HG02943 (cell line): Measurements from ENCODE around the gene CCL18.
"Not testable (repeated sequence)": the region's sequence is repeated elsewhere in the genome, so short reads cannot be mapped to it uniquely, and the experiment has no call there.

Experiments used
- ATAC-seq: cut with Tn5 transposase; IDR thresholded peaks from one replicate; pipeline ENCODE4 v1.9.1; 2021; ENCODE audit warnings: mild to moderate bottlenecking, low read depth, moderate library complexity; ENCODE audit not compliant: unreplicated experiment

CCL18 gene

DNA sequence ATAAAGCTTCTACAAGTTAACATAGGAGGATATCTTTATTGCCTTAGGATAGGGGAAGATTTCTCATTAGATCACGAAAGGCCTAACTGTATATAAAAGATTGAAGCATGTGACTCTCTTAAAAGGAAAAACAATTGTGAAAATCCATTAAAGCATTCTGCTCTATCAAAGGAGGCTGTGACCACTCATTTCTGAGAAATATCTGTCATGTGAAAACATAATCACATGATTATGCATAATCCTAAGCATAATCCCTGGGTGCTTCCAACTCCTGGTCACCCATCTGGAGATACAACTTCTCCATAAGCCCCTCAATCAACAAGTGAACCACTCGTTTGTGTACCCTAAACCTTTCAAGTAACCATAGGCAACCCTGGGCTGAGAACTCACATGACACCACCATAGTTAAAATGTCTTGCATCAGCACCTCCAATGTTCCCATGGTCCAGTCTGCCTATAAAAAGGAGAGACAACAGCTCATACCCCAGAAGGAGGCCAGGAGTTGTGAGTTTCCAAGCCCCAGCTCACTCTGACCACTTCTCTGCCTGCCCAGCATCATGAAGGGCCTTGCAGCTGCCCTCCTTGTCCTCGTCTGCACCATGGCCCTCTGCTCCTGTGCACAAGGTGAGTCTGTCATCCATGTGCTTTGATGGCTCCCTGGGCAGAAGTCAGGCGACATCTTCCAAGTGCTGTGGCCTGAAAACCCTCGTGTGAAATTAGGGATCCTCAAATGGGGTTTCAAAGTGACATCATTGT, at the start of gene CCL18:
CCL18 (plus strand) TSS at position 487 of the 756 bp plus-strand sequence; CDS start at position 558, 71 bp downstream.
- ATAC-seq: no peak

DNA sequence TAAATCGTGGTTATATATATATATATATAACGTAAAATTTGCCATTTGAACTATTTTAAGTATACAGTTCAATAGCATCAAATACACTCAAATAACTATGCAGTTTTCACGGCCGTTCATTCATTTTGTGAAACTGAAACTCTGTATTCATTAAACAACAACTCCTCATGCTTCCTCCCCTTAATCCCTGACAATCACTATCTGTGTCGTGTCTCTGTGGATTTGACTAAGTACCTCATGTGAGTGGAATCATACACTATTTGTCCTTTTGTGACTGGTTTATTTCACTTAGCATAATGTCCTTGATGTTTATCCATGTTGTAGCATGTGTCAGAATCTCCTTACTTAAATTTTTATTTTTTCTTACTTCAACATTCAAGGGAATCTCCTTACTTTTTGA, 49.1 kb upstream of the CCL18 start:
- no peak for ATAC-seq

- not testable (repeated sequence) for ATAC-seq
These were observed 48.2 kb upstream of the CCL18 start for GRCh38 chr17:36015895-36016294.

DNA sequence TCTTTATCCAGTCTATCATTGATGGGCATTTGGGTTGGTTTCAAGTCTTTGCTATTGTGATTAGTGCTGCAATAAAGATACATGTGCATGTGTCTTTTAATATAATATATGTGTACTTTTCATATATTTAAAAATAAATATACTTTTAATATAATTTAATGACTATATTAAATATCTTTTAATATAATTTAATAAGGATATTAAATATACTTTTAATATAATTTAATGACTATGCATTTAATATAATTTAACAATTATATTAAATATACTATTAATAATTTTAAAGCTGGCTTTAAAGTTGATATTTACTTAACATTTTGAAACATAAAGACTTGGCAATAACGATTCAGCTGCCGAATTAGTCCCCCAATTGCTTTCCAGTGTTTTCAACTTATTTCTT, 47.5 kb upstream of the CCL18 start:
- ATAC-seq: no peak

GRCh38 chr17:36017799-36018198, 46.3 kb upstream of the CCL18 start, which contains the start of gene CCL23:
CCL23 (minus strand) TSS chr17:36017972; CDS start chr17:36017897, 75 bp downstream.
- no peak for ATAC-seq

DNA sequence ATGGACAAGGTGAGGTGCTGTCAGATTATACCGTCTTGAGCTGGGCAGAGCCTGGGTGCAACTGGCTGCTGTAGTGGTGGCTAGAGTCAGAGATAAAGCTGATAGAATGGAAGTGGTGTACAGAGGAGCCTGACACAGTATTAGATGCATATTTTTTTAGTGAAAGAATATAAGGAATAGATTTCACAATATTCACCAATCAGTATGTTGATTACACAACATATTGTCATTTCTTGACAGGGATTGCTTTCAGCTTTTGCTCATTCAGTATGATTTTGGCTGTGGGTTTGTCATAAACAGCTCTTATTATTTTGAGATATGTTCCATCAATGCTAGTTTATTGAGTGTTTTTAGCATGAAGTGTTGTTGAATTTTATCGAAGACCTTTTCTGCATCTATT, 44.6 kb upstream of the CCL18 start:
- no peak for ATAC-seq

DNA sequence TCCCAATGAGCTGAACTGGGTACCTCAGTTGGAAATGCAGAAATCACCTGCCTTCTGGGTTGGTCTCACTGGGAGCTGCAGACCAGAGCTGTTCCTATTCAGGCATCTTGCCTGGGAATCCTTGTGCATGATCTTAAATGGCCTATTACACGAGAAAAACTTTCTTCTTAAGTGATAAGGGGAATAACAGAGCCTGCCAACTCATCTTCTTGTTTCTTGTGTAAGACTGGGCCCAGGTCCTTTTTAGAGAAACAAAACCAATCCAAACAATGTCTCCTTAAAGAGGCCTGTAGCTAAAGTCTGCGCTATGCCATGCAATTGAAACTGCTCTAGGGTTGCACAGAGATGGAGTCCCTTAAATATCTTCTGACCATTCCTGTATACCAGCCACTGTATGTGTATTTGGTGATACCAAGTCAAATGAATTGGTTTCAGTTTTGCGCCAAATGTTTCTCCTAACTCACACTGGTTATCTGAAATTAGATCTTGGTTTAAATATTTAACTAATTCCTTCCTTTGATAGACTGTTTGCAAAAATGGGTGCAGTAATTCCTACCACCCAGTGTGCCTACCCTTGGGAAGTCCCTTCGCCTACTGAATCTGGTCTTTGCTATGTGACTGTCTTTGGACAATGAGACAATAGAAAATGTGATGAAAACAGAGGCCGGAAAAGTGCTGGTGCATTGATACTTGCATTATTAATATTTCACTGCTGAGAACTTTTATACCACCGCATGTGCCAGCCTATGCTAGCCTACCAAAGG, 39.8 kb upstream of the CCL18 start:
- no peak for ATAC-seq

DNA sequence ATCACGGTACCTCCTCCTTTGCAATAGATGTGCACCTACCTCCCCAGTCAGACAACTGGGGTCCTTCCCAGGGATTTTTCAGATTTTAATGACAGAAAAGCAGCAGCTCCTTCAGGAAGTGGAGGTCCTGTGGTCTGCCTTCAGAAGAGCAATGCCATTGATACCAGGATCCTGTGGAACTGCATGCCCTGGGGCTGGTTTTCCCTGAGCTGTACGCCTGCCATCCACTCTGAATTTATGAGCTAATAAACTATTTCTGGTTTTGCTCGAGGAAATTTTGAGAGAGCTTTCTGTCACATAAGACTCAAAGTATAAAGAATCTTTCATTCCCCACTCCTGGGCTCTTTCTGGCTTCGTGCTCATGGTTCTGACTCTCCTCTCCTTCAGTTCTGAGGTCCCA, 36.3 kb upstream of the CCL18 start:
- ATAC-seq: no peak

DNA sequence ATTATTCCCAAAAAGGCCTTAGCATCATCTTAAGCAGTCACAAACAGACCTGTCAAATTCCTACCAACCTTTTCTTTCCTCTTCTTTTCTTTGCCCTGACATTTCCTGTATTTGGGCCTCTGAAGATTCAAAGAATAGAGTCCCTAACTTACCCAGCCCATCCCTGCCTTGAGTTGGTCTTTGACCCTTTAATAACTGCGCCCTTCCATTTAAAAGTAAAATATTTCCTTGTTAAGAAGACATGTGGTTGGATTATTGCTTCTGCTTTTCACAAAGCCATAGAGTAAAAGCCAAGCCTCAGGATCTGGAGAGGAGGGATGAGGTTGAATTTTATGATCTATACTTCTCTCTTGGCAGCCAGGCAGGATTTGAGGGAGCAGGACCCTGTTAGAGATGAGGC, 33.1 kb upstream of the CCL18 start:
- no peak for ATAC-seq

DNA sequence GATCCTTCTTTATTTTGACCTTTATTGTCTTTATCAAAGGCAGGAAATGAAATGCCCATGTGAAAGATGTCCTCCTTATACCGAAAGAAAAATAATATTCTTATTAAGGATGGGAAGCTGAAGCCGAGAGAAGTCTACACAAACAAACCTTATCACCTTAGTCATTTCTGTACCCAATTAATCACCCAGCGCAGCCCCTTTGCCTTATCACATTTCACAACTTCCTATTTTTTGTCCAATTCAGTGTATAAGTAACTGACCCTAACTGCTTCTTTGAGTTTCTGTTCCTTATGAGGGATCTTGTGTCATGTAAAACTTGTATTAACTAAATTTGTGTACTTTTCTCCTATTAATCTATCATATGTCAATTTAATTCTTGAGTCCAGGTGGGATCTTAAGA, 29.9 kb upstream of the CCL18 start:
- ATAC-seq: no peak

DNA sequence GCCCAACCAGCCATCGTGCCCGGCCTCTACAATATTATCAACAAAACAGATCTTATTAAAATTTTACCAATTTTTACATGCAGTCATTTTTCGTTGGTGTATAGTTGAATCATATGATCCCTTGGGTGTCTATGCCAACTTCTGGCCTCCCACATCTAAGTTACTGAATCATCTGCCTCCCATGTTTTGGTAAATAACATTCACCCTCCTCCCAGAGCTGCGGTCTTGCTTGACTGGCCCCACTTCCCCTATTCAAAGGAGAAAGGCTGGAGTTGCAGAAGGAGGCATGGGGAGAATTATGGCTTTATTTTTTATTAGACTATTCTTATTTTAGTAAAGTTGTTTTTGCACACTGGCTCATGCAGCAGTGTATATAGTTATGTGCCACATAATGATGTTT, 27.8 kb upstream of the CCL18 start:
- no peak for ATAC-seq

DNA sequence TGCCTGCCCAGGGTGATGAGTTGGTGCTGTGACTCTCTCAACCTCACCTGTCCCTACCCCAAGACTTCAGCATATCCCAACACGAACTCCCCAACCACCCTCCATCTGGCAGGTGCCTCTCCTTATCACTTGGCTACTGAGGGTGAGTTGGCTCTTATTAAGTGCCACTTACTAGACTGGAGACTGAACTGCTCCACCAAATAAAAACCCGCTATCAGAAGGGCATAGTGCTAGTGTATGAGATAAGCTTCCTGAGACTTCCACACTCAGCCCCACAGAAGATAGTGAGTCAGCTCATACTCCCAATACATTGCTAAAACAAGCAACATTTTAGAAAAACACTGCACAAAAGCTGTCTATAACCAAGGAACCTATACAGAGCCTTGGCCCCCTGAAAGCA, 16.0 kb upstream of the CCL18 start:
- ATAC-seq: no peak

- ATAC-seq: no peak
These were observed 14.4 kb upstream of the CCL18 start for GRCh38 chr17:36049643-36050042.

- ATAC-seq: no peak
These were observed 8.9 kb upstream of the CCL18 start for GRCh38 chr17:36055171-36055570.

DNA sequence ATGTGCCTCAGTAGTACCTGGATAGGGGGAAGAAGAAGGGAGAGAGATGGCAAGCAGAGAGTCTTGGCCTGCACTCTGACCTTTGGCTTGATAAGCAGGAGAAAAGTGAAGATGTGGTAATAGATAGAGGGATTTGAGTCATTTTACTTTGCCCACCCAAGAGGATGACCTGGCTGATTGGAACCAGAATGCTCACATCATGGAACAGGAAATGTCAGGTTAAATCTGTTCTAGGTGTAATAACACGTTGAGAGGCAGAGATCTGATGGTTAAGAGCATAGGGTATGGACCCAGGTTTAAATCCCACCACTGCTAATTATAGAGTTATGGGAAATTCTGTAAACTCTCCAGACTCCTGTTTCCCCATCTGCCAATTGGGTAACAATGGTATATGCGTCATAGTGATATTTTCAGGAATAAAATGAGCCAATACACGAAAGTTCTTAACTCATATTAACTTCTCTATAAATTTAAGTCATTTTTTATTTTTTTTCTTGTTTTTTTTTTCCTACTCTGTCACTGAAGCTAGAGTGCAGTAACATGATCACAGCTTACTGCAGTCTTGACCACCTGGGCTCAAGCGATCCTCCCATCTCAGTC, 8.1 kb upstream of the CCL18 start:
- ATAC-seq: no peak

DNA sequence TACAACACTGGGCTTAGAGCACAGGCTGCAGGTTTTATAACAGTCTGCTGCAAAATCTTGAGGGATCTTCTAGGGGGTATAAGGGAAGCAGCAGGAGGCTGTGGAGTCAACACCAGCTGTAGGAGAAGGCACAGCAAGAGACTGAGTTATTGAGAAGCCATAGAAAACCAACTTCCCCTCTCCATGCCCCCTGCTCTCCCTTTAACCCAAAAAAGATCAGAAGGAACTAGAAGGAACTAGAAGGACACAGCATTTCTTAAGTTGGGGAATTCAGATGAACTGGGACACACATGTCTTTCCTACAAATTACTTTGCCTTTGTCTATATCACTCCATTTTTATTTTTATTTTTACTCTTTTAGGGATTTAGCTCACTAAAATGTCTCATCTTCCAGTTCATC, 6.2 kb upstream of the CCL18 start:
- no peak for ATAC-seq

GRCh38 chr17:36059406-36059805, 4.7 kb upstream of the CCL18 start:
- no peak for ATAC-seq

DNA sequence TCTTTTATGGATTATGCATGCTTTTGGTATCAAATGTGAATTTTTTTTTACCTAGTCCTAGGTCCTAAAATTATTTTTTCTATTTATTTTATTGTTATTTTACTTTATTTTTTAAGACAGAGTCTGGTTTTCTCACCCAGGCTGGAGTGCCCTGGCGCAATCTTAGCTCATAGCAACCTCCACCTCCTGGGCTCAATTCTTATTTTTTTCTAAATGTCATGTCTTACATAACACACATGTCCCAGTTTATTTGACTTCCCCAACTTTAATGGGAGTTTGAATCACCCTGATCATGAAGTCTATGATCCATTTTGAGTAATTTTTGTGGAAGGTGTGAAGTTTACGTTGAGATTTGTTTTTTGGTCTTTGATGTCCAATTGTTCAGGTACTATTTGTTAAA, 3.3 kb upstream of the CCL18 start:
- no peak for ATAC-seq

GRCh38 chr17:36066365-36066985, 2.4 kb downstream of the CCL18 start:
- ATAC-seq: no peak

GRCh38 chr17:36068524-36068923, 4.5 kb downstream of the CCL18 start:
- no peak for ATAC-seq

- no peak for ATAC-seq
These were observed 5.1 kb downstream of the CCL18 start for GRCh38 chr17:36069136-36069535.
